Raji (cell line): ENCODE data around the gene NIPBL.

Experiments used
- POLR2A ChIP-seq: IDR thresholded peaks from 2 replicates; pipeline ENCODE4 v1.6.1; 2011; ENCODE audit warnings: low read depth, low read length, control low read depth; ENCODE audit not compliant: insufficient read depth

NIPBL gene

DNA sequence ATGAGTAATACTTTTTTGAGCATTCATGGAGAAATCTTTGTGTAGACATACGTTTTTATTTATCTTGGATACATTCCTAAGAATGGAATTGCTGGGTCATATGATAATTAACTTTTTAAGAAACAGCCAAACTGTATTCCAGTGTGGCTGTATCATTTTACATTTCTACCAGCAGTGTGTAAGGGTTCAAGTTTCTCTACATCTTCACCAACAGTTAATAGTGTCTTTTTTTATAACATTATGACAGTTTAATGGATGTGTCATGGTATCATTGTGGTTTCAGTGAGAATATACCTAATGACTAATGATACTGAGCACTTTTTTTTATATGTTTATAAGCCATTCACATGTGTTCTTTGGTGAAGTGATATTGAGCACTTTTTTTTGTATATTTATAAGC, 52.4 kb downstream of the NIPBL start:
- TF ChIP-seq POLR2A: no peak

DNA sequence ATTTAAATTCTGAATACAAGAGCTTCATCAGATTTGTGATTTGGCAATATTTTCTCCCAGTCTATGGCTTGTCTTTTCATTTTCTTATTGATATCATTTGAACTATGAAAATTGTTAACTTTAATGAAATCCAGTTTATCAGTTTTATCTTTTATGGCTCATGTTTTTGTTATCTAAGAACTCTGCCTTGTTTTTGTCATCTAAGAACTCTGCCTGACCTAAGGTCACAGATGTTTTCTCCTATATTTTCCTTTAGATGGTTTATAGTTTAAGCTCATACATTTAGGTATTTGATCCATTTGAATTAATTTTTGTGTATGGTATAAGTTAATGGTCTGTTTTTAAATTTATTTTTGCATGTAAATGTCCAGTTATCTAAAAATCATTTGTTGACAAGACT, 52.9 kb downstream of the NIPBL start:
- TF ChIP-seq POLR2A: no peak

DNA sequence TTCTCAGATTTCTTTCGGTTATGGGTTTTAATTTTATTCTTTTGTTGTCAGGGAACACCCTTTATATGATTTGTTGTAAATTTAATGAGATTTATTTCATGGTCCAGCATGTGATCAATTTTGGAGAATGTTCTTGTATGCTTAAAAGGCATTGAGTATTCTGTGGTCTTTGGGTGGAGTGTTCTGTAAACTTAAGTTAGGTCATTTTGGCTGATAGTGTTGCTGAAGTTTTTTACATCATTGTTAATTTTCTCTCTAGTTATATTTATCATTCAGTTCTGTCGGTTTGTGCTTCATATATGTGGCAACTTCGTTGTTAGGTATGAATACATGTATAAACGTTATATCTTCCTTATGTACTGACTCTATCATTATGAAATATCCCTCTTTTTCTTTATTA, 55.5 kb downstream of the NIPBL start:
- TF ChIP-seq POLR2A: no peak

DNA sequence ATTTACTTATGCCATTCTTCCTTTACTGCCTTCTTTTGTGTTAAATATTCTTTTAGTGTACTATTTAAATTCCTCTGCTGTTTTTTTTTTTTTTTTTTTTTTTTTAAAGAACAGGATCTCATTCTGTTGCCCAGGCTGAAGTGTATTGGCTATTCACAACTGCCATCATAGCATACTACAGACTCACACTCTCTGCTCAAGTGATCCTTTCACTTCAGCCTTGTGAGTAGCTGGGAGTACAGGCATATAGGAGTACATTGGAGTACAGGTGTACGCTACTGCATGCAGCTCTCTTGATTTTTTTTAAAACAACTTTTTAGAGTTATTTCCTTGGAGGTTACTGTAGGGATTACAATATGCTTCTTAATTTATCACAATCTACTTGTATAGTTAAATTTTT, 56.1 kb downstream of the NIPBL start:
- no peak for TF ChIP-seq POLR2A

DNA sequence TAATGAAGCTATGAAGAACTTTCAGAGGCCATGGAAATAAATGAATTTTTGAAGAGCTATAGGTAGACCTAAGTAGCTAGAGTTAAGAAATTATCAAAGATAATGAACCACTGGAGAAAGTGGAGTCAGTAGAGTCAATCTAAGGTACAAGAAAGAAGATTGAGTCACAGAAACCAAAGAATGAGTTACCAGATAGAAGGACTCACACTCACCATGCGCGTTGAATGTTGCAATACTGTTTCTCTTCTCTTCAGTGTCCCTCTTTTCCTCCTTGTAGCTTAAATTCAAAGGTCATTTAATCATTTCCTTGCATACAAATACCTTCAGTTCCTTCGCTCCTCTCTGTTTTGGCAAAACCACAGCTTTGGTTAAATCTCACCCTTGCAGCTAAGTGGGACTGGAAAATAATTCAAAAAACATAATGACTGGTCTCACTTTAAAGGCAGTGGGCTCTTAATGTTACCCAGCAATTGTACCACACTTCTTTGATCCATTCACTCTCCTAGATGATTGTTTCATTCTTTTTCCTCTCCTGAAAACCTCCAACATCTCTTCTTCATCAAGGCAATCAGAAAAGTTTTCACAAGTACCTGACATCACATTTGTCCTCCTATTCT, 58.3 kb downstream of the NIPBL start:
- no peak for TF ChIP-seq POLR2A

DNA sequence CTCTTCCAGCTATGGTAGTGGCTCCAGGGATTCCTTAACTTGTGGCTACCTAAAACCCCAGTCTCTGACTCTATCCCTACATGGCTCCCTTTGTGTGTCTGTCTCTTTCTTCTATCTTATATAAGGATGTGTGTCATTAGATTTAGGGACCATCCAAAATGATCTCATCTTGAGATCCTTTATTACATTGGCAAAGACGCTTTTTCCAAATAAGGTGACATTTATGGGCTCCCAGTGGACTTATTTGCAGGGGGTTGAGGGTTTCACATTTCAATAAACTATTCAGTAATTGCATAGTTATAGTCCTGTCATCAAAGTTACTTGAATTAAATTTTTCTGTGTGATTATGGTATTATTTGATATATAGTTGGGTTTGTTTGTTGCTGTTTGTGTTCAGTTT, 59.2 kb downstream of the NIPBL start:
- TF ChIP-seq POLR2A: no peak

DNA sequence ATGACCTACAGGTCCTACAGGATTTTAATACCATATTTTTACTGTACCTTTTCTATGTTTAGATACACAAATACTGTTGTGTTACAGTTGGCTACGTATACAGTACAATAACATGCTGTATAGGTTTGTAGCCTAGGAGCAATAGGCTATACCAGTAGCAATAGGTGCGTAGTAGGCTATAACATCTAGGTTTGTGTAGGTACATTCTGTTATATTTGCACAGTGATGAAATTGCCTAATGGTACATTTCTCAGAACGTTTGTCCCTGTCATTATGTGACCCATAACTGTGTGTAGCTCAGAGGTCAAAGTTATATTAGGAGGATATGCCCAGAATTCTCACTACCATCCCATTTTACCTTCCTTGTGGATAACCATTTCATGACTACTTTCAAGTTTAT, 59.7 kb downstream of the NIPBL start:
- TF ChIP-seq POLR2A: no peak

GRCh38 chr5:36938129-36938528, 61.6 kb downstream of the NIPBL start:
- no peak for TF ChIP-seq POLR2A

- TF ChIP-seq POLR2A: no peak
Observed at GRCh38 chr5:36939969-36940858, 63.6 kb downstream of the NIPBL start.

GRCh38 chr5:36943584-36943983, 67.0 kb downstream of the NIPBL start:
- TF ChIP-seq POLR2A: no peak

DNA sequence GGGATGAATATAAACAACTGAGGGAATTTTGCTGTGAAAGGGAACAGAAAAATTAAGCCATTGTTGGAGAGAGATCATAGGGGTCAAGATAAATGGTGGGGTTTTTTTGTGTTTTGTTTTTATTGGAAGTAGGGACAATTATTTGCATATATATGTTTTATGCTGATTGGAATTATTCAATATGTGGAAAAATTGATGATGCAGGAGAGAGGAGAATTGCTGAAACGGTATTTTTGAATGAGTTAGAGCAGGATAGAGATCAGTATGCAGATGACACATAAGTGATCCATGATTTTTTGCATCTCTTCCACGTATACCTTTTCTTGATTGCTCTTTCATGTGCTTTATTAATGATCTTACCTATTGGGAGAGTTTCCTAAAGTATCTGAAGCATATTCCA, 67.5 kb downstream of the NIPBL start:
- TF ChIP-seq POLR2A: no peak

GRCh38 chr5:36944607-36945225, 68.1 kb downstream of the NIPBL start:
- no peak for TF ChIP-seq POLR2A

- no peak for TF ChIP-seq POLR2A
Observed at GRCh38 chr5:36945687-36946086, 69.1 kb downstream of the NIPBL start.

DNA sequence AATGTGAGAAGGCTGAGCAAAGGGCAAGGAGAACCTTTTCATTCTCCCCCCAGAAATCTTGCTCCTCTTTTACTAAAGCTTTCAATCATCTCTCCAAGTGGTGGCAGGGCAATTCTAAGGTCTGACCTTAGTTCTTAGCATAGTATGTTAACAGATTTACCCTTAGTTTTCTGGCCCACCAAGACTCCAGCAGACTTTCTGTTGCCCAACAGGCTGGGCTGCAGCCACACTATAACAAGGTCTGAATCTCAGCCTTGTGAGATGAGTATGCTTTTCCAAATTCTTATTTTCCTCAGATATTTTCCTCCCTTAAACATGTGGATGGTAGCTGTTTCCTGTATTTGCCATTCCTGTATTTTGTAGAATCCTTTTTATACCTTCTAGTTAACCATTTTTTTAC, 69.5 kb downstream of the NIPBL start:
- no peak for TF ChIP-seq POLR2A

GRCh38 chr5:36948041-36948440, 71.5 kb downstream of the NIPBL start:
- no peak for TF ChIP-seq POLR2A

GRCh38 chr5:36948650-36949049, 72.1 kb downstream of the NIPBL start:
- TF ChIP-seq POLR2A: no peak
